CD4-positive, CD25-positive, alpha-beta regulatory T cell (primary cell): ENCODE measurements around the gene SLC25A19. TPM values are rescaled to one million over a fixed set of nuclear protein-coding genes. Genes with fewer than 3 reads are reported as not detected.

Experiments used
- ATAC-seq, 2 donors: fragments of 150-1000 bp; cut with Tn5 transposase; one replicate each; pipeline ENCODE4 v1.10.0; 2021; ENCODE audit warnings: low read depth in 2 of 2, moderate number of reproducible peaks in 2 of 2, moderate library complexity in 1 of 2
- DNase-seq, 3 donors: peaks; one replicate each; pipeline versions ENCODE4 v3.0.0 to v3.0.0-alpha.2; 2012 to 2022; ENCODE audit warnings: mixed read lengths in 1 of 3
- H3K27ac ChIP-seq: one replicate; pipeline ENCODE4 v1.7.0; 2013; ENCODE audit warnings: mild to moderate bottlenecking, low read length; ENCODE audit not compliant: insufficient read depth, poor library complexity, severe bottlenecking
- H3K27me3 ChIP-seq: one replicate; pipeline ENCODE4 v1.7.0; 2013; ENCODE audit warnings: low read length; ENCODE audit not compliant: control insufficient read depth, insufficient read depth
- H3K36me3 ChIP-seq: one replicate; pipeline ENCODE4 v1.7.0; 2013; ENCODE audit warnings: mild to moderate bottlenecking, low read length, moderate library complexity; ENCODE audit not compliant: control insufficient read depth, insufficient read depth
- H3K4me1 ChIP-seq: 2 replicates; pipeline ENCODE4 v1.7.0; 2013; ENCODE audit warnings: mild to moderate bottlenecking, low read length; ENCODE audit not compliant: insufficient read depth, control insufficient read depth, poor library complexity, severe bottlenecking
- H3K4me3 ChIP-seq: one replicate; pipeline ENCODE4 v1.7.0; 2013; ENCODE audit warnings: low read depth, mild to moderate bottlenecking, low read length, moderate library complexity
- H3K9me3 ChIP-seq, 2 experiments: 1 replicate in 1 of 2; 2 replicates in 1 of 2; pipeline ENCODE4 v1.7.0; 2013; ENCODE audit warnings: low read length in 2 of 2, mild to moderate bottlenecking in 1 of 2, moderate library complexity in 1 of 2; ENCODE audit not compliant: control insufficient read depth in 2 of 2
- H3K27ac Mint-ChIP-seq, 3 donors: one replicate each; pipeline ENCODE4 v1.8.0; 2020 to 2022; ENCODE audit warnings: mild to moderate bottlenecking in 3 of 3, mixed read lengths in 3 of 3, moderate library complexity in 2 of 3
- H3K27me3 Mint-ChIP-seq: one replicate; pipeline ENCODE4 v1.8.0; 2022; ENCODE audit warnings: mild to moderate bottlenecking, mixed read lengths
- H3K36me3 Mint-ChIP-seq: one replicate; pipeline ENCODE4 v1.8.0; 2020; ENCODE audit warnings: mixed read lengths
- H3K4me1 Mint-ChIP-seq, 4 donors: one replicate each; pipeline ENCODE4 v1.8.0; 2020 to 2022; ENCODE audit warnings: mixed read lengths in 4 of 4, mild to moderate bottlenecking in 1 of 4
- H3K4me3 Mint-ChIP-seq, 4 donors: one replicate each; pipeline ENCODE4 v1.8.0; 2020 to 2022; ENCODE audit warnings: mild to moderate bottlenecking in 4 of 4, mixed read lengths in 4 of 4, moderate library complexity in 3 of 4
- H3K9me3 Mint-ChIP-seq, 7 donors: one replicate each; pipeline ENCODE4 v1.8.0; 2020 to 2022; ENCODE audit warnings: mixed read lengths in 7 of 7, mild to moderate bottlenecking in 3 of 7, moderate library complexity in 2 of 7
- polyA plus RNA-seq, 4 donors: library from polyadenylated mRNA; unstranded; fragments of 300-500 nt; fragmentation: Illumina TruSeq; gene quantifications; one replicate each; pipeline ENCODE4 v1.2.3, GENCODE V29; 2021
- total RNA-seq: library from RNA; stranded (reverse); gene quantifications from one replicate; pipeline ENCODE4 v1.2.3, GENCODE V29; 2022

Gene SLC25A19
- total and polyA plus RNA-seq, 5 donors from 2014 or later, result 15.1 to 24.9 (median 20.7) TPM

- ATAC-seq (peak; percentile 87 to 91), DNase-seq (peak; percentile 80 to 92 (median 91))
- Mint-ChIP-seq H3K4me1 (peaks cover 4 to 46% (median 12%) of the 10 kb centered on the region in 4 donors), H3K9me3 (peaks cover 0 to 2% (median 0%) of the 10 kb centered on the region in 7 donors), H3K36me3 (peaks cover 7% of the 10 kb centered on the region), H3K27me3 (no peaks in the 10 kb centered on the region), H3K27ac (peak overlapping the region; percentile 57 to 90 (median 90)), H3K4me3 (peak overlapping the region; percentile 77 to 90 (median 87))
- Histone ChIP-seq H3K36me3 (peaks cover 9% of the 10 kb centered on the region), H3K9me3 (no peaks in the 10 kb centered on the region), H3K4me1 (peaks cover 28% of the 10 kb centered on the region), H3K27ac (peak overlapping the region; percentile 86), H3K4me3 (peak overlapping the region; percentile 67), H3K27me3 (no peaks in the 10 kb centered on the region)
Measured at GRCh38 chr17:75271233-75271954, 17.8 kb downstream of the SLC25A19 start.

DNA sequence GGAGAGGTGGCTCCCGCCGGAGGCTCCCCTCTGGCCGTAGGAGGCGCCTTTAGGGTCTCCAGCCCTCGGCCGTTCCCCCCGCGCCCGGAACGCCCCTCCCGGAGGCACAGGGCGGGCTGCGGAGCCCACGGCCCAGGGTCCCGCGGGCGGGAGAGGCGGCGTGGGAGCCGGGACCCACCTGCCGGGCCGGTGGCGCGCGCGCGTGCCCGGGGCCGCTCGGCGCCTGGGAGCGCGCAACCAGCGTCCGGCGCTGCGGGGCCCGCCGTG, 18.3 kb downstream of the SLC25A19 start, which contains the start of gene MIF4GD:
MIF4GD (minus strand) TSS at position 266 of the 267 bp plus-strand sequence. CDS start 1,036 bp downstream, outside the sequence.
- peak within 1 kb of the TSS; percentile 84 to 97 (median 87) for H3K4me3 Mint-ChIP-seq
- Histone ChIP-seq H3K4me1 (peaks cover 28% of the 10 kb centered on the region), H3K36me3 (peaks cover 14% of the 10 kb centered on the region), H3K27me3 (no peaks in the 10 kb centered on the region), H3K9me3 (no peaks in the 10 kb centered on the region), H3K4me3 (peak within 1 kb of the TSS; percentile 67), H3K27ac (peak within 1 kb of the TSS; percentile 89)
- no peak for ATAC-seq
- H3K4me1 Mint-ChIP-seq, result peaks cover 4 to 46% (median 12%) of the 10 kb centered on the region in 4 donors
- DNase-seq, result no peak
- peaks cover 0 to 2% (median 0%) of the 10 kb centered on the region in 7 donors for H3K9me3 Mint-ChIP-seq
- no peaks in the 10 kb centered on the region for H3K27me3 Mint-ChIP-seq
- H3K36me3 Mint-ChIP-seq, result peaks cover 7% of the 10 kb centered on the region
- H3K27ac Mint-ChIP-seq, result peak within 1 kb of the TSS; percentile 57 to 90 (median 90)

DNA sequence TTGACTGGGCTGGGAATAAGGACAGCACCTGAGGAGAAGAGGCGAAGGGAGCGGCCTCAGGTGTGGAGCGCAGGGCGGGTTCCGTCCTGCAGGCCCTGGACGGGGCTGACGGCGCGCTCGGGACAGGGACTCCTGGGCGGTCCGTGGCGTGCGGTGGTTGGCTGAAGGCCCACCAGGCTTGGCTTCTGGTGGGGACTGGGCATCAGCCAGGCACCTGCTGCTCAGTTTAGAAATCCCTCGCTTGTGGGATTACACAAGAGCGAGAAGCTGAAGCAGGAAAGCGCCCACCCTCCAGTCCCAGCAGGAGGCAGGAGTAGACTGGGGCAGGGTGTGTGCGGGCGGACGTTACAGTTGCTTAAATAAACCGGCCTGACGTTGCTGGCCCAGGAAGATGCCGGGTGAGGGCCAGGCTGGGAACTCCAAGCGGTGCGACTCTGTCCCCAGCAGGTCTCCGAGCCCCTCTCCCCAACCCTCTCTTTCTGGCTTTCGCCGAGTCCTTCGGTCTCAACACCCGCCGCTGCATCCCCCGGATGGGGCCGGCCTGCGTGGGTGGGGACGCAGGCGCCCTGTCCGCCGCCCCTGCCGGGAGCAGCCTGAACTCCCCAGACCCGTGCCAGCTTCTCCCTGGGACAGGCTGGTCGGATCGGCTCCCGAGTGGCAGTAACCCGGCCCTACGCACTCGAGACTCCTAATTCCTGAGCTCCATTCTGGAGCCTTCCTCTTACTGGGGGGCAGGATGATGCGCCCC, 18.8 kb downstream of the SLC25A19 start:
- Mint-ChIP-seq H3K27ac (peak overlapping the region; percentile 56 to 83 (median 82)), H3K36me3 (peaks cover 7% of the 10 kb centered on the region), H3K4me3 (peak overlapping the region; percentile 83 to 97 (median 85)), H3K9me3 (peaks cover 0 to 2% (median 0%) of the 10 kb centered on the region in 7 donors), H3K27me3 (no peaks in the 10 kb centered on the region), H3K4me1 (peaks cover 4 to 45% (median 12%) of the 10 kb centered on the region in 4 donors)
- Histone ChIP-seq H3K4me3 (peak overlapping the region; percentile 51), H3K27ac (peak overlapping the region; percentile 89), H3K9me3 (no peaks in the 10 kb centered on the region), H3K36me3 (peaks cover 19% of the 10 kb centered on the region), H3K4me1 (peaks cover 28% of the 10 kb centered on the region), H3K27me3 (no peaks in the 10 kb centered on the region)
- DNase-seq (peak in 1 of 3 donors; percentile 75), ATAC-seq (peak; percentile 12 to 24)

- Mint-ChIP-seq H3K27ac (peak overlapping the region; percentile 56 to 83 (median 65)), H3K4me3 (peak overlapping the region; percentile 83 to 97 (median 85)), H3K27me3 (no peaks in the 10 kb centered on the region), H3K36me3 (peaks cover 7% of the 10 kb centered on the region), H3K4me1 (peaks cover 4 to 43% (median 12%) of the 10 kb centered on the region in 4 donors), H3K9me3 (peaks cover 0 to 2% (median 0%) of the 10 kb centered on the region in 7 donors)
- ATAC-seq (no peak), DNase-seq (no peak)
- no peaks in the 10 kb centered on the region for H3K27me3 ChIP-seq
- peak overlapping the region; percentile 26 for H3K4me3 ChIP-seq
- H3K4me1 ChIP-seq, result peaks cover 28% of the 10 kb centered on the region
- H3K27ac ChIP-seq, result peak overlapping the region; percentile 89
- H3K9me3 ChIP-seq, result no peaks in the 10 kb centered on the region
- H3K36me3 ChIP-seq, result peaks cover 22% of the 10 kb centered on the region
Measured at GRCh38 chr17:75269844-75270217, 19.4 kb downstream of the SLC25A19 start.

DNA sequence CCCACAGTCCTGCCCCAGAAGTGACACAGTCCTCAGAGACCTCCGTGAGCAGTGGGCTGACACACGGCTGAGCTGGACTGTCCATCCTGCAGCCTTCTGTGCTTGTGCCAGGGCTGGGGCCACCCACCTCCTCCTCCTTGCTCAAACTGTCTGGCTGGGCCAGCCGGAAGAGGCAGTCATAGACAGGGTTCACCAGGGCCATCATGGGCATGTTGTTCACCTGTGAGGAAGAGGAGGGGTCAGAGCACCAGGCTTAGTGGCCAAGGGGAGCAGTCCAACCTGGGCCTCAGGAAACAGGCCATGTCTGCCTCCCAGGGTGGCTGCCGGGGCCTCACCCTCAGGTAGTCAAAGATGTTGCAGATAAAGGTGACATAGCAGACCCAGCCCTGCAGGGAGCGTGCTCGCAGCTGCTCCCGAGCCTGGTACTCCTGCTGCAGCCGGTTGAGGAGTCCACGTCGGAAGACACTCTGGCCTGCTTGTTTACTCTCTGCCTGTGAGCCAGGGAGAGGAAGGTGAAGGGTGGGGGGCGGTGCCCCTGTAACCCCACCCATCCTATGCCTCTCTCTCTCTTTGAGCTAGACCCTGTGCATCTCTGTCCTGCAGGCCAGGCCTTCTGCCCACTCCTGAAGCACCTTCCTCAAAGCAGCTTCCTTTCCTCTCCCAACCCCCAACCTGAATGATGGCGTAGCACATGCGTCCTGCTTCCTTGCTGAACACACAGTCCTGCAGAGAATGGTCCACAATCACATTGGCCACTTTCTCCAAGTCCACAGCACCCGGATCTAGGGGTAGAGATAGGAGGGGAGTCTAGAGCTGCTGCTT, 21.6 kb downstream of the SLC25A19 start:
- no peak for DNase-seq
- peak overlapping the region in 2 of 4 donors; percentile 74 to 97 for H3K4me3 Mint-ChIP-seq
- H3K36me3 Mint-ChIP-seq, result peaks cover 9% of the 10 kb centered on the region

GRCh38 chr17:75267153-75267410, 22.2 kb downstream of the SLC25A19 start:
- Mint-ChIP-seq H3K27ac (peak overlapping the region in 2 of 3 donors; percentile 48 to 86), H3K4me3 (peak overlapping the region in 1 of 4 donors; percentile 97), H3K27me3 (no peaks in the 10 kb centered on the region), H3K4me1 (peaks cover 9 to 41% (median 16%) of the 10 kb centered on the region in 4 donors), H3K9me3 (no peaks in the 10 kb centered on the region), H3K36me3 (peaks cover 9% of the 10 kb centered on the region)
- Histone ChIP-seq H3K27ac (no peak overlapping the region), H3K27me3 (no peaks in the 10 kb centered on the region), H3K4me3 (no peak overlapping the region), H3K4me1 (peaks cover 28% of the 10 kb centered on the region), H3K36me3 (peaks cover 35% of the 10 kb centered on the region), H3K9me3 (no peaks in the 10 kb centered on the region)
- DNase-seq (no peak), ATAC-seq (no peak)

More for the DNA sequence above, 21.6 kb downstream of the SLC25A19 start:
- Histone ChIP-seq H3K4me3 (no peak overlapping the region), H3K27me3 (no peaks in the 10 kb centered on the region), H3K27ac (no peak overlapping the region), H3K36me3 (peaks cover 35% of the 10 kb centered on the region), H3K4me1 (peaks cover 28% of the 10 kb centered on the region), H3K9me3 (no peaks in the 10 kb centered on the region)
- Mint-ChIP-seq H3K27ac (peak overlapping the region in 2 of 3 donors; percentile 41 to 74), H3K27me3 (no peaks in the 10 kb centered on the region), H3K4me1 (peaks cover 4 to 40% (median 13%) of the 10 kb centered on the region in 4 donors), H3K9me3 (no peaks in the 10 kb centered on the region)
- no peak for ATAC-seq

GRCh38 chr17:75266316-75267152, 22.7 kb downstream of the SLC25A19 start:
- Mint-ChIP-seq H3K4me1 (peaks cover 9 to 41% (median 15%) of the 10 kb centered on the region in 4 donors), H3K36me3 (peaks cover 9% of the 10 kb centered on the region), H3K4me3 (peak overlapping the region in 2 of 4 donors; percentile 4 to 97), H3K27ac (peak overlapping the region in 2 of 3 donors; percentile 48 to 86), H3K9me3 (no peaks in the 10 kb centered on the region), H3K27me3 (no peaks in the 10 kb centered on the region)
- H3K4me3 ChIP-seq, result no peak overlapping the region
- peaks cover 26% of the 10 kb centered on the region for H3K4me1 ChIP-seq
- DNase-seq (no peak), ATAC-seq (no peak)
- H3K27me3 ChIP-seq, result no peaks in the 10 kb centered on the region
- no peak overlapping the region for H3K27ac ChIP-seq
- H3K36me3 ChIP-seq, result peaks cover 35% of the 10 kb centered on the region
- H3K9me3 ChIP-seq, result no peaks in the 10 kb centered on the region
